ENCODE results near the gene CBFA2T2.

Gene CBFA2T2

GRCh38 chr20:33655164-33655563 is 165.3 kb downstream of the CBFA2T2 start:
- DNase-seq: no peak

DNA sequence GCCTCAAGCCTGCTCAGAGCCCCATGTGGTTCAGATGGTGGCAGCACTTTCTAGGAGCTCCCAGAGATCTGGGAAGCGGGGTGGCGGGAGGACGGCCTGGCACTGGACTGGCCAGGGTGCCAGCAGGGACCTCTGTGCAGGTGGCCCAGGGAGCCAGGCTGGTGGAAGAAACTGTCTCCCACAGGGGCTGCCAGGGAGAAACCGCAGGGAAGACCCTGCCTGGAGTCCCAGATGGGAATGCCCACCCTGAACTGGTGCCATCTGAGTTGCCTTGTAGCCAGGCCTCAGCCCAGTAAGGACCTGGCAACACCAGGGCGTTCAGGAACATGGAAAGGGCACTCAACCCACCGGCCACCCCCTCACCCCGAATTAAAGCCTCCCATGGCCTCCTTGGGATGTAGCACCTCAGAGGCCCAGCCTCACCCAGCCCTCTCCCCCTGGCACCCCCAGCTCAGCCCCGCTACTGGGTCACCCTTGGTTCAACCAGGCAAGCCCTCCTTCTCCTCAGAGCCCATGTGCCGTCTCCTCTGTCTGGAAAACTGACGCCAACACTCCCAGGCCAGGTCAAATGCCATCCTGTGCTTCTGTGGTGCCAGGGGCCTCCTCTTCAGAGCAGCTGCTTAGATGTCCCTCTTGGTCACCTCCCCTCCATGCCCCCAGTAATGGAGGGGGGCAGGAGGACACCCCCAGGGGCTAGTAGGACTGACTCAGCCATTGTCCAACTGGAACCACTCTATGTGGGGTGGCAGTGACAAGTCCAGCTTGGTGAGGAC is 166.3 kb downstream of the CBFA2T2 start:
- DNase-seq: no peak

GRCh38 chr20:33656783-33657703 is 167.1 kb downstream of the CBFA2T2 start:
- DNase-seq: no peak

DNA sequence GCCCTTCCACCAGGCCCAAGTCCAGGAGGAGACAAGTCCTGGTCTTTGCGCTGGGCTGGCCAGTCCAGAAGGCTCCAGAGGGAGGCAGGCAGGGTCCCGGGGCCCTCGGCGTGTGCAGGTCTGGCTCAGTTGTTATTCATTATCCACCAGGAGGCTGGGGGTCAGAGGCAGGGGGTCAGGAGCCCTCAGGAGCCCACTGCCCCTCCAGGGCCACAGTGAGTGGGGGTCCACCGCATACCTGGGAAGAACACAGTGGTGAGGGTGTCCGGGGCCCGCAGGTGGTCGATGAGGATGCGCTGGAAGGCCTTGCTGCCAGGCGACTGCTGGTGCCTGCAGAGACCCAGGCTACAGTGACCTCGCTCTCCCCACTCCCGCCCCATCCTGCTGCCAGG is 167.8 kb downstream of the CBFA2T2 start:
- no peak for DNase-seq

DNA sequence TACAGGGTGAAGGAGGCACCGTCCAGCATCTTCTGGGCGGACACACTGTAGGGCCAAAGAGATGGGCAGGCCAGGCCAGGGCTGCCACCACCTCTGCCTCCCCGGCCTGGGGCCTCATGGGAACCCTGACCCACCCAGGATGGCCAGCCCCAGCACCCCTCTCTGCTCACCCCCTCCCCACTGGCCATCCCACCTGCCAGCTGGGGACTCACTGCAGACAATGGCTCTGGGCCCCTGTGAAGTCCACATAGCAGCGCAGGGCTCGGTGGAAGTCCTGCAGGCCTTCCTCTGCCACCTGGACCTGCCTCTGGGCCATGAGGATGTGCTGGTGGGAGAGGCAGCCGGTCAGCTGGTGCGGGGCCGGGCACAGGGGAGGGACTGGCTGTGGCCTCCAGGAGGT is 168.6 kb downstream of the CBFA2T2 start:
- no peak for DNase-seq

GRCh38 chr20:33658929-33659328 is 169.0 kb downstream of the CBFA2T2 start:
- DNase-seq: no peak

- DNase-seq: no peak
These were observed 169.6 kb downstream of the CBFA2T2 start for GRCh38 chr20:33659341-33660034.

DNA sequence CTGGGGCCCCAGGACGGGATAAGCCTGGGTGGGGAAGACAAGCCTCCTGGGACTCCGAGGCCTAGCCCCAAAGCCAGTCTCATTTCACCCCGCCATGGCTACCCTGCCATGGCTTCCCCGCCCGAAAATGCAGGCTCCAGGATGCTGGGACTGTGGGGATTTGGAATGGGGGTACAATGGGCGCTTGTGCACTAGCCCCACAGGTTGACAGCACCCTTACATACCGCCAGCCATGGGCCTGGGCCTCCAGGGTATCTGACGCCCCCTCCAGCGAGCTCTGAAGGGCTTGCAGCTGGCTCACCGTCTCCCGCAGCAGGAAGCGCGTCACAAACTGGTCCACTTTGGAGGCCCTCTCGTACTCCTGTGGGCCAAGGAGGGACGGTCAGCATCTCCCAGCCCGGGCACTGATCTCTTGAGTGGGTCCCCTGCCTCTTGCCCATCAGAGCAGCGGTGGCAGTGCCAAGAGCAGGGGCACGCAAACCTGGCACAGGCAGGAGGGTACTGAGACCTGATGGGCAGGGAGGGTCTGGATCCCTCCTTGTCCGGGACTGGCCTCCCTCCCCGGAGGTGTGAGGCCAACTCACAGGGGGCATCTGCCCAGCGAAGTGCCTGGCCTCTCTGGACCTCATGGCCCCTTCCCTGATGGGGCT is 170.3 kb downstream of the CBFA2T2 start:
- DNase-seq: no peak

GRCh38 chr20:33660685-33661058 is 170.8 kb downstream of the CBFA2T2 start:
- no peak for DNase-seq

- no peak for DNase-seq
These were observed 172.3 kb downstream of the CBFA2T2 start, which contains the start of gene C20orf144 for GRCh38 chr20:33662172-33662571. C20orf144 (plus strand) TSS chr20:33662327; CDS start chr20:33662346, 19 bp downstream.

- DNase-seq: peak; percentile 82
These were observed 173.5 kb downstream of the CBFA2T2 start for GRCh38 chr20:33663161-33664084.

GRCh38 chr20:33664085-33664761 is 174.3 kb downstream of the CBFA2T2 start:
- DNase-seq: no peak

- DNase-seq: no peak
These were observed 174.9 kb downstream of the CBFA2T2 start for GRCh38 chr20:33664762-33665144.

- peak; percentile 91 for DNase-seq
These were observed 176.7 kb downstream of the CBFA2T2 start, which contains the start of gene ACTL10 for GRCh38 chr20:33666293-33667244. ACTL10 (plus strand) TSS chr20:33666943; CDS start chr20:33667498, 555 bp downstream.

- DNase-seq: peak; percentile 60
These were observed 177.4 kb downstream of the CBFA2T2 start for GRCh38 chr20:33667245-33667675.

DNA sequence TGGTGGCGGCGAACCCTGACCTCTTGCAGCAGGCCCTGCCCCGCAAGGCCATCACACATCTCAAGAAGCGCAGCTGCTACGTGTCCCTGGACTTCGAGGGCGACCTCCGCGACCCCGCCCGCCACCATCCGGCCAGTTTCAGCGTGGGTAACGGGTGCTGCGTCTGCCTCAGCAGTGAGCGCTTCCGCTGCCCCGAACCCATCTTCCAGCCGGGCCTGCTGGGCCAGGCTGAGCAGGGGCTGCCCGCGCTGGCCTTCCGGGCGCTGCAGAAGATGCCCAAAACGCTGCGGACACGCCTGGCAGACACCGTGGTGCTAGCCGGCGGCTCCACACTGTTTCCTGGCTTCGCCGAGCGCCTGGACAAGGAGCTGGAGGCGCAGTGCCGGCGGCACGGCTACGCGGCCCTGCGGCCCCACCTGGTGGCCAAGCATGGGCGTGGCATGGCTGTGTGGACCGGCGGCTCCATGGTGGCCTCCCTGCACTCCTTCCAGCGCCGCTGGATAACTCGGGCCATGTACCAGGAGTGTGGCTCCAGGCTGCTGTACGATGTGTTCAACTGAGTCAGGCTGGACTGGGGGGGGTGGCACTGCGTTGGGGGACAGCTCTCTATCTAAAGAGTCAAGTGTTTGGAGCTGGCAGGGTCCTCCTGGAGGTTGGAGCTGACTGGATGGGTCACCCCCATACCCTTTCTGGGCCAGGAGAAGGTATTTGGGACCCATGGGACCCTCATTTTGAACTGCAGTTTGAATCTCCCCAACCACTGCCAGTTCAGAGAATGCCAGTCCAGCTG is 178.0 kb downstream of the CBFA2T2 start:
- peak; percentile 87 for DNase-seq

DNA sequence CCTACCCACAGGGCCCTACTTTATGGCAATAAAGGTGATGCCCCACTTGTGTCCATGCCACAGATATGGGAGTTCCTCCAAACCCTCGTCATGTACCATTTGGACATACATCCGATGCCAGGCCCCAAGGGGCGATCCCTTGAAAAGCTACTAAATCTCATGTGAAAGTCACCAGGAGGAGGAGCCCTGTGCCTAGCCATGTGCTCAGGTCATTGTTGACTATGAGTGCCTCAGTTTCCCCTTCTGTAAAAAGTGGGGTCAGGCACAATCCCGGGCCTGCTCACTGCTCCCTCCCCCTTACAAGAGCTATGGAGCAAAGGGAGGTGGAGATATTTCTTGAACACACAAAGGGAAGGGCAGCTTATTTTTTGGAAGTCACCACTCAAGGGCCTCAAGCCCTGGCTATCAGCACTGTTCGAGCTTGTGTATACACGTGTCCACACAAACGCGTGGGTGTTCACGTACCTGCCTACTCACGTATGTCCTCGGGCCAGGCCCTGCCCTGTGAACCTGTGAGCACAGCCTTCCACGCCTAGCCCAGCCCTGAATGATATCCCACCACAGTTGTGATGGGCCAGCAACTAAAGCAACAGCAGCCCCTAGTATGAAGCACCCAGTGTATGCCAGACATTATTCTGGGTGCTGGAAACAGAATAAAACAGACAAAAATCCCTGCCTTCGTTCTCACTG is 178.7 kb downstream of the CBFA2T2 start:
- no peak for DNase-seq

GRCh38 chr20:33669224-33669623 is 179.3 kb downstream of the CBFA2T2 start:
- no peak for DNase-seq
